ENCODE measurements around the gene ERP44. TPM values are rescaled to one million over a fixed set of nuclear protein-coding genes. Genes with fewer than 3 reads are reported as not detected.

The ERP44 gene
- total RNA-seq, 4 donors from 2014 or later, result 12.1 to 13.3 (median 12.7) TPM

DNA sequence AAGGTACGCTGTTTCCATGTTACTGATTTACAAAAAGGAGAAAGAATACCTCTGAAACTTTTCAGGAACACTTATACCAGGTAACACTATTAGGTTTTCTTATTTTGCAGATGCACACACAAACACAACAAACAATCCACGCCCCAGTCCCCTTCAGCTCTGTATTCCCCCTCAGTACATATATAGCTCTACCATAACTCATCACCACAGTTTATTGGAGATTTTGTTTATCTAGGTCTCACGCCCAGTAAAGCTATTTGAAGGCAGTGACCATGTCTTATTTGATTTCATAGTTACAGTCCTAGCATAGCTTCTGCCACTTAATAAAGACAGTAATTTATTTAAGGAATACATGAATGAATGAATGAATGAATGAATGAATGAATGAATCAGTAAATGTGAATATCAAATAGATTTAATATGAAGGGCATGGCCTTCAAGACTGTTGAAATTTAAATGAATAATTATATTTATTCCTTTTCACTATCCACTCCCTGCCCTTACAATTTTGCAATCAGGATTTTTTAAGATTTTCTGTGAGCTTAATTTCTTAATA lies 33.2 kb upstream of the ERP44 start:
- 100% methylated on average over 3 of the region's 3 CpGs for WGBS
- Histone ChIP-seq H3K4me1 (no peaks in the 10 kb centered on the region), H3K27ac (replicated peaks in 1 of 4) (no peak overlapping the region), H3K4me3 (no peak overlapping the region), H3K36me3 (peaks cover 0 to 15% (median 6%) of the 10 kb centered on the region in 4 donors), H3K27me3 (no peaks in the 10 kb centered on the region), H3K9me3 (no peaks in the 10 kb centered on the region)
- TF ChIP-seq POLR2A (IDR thresholded peaks at IDR 0.05; ENCODE audit: low read depth), result no peak
- no peak for TF ChIP-seq EP300 (IDR thresholded peaks at IDR 0.05)
- no peak for TF ChIP-seq CTCF (IDR thresholded peaks at IDR 0.05)
- no peak for TF ChIP-seq POLR2AphosphoS5 (IDR thresholded peaks at IDR 0.05)
- no peak for DNase-seq (ENCODE audit: extremely low spot score)
- intact Hi-C loops (cut with DNase I), result no loop called here

GRCh38 chr9:100131216-100131615 lies 32.4 kb upstream of the ERP44 start:
- WGBS, result 71% methylated on average over 1 of the region's 1 CpG
- TF ChIP-seq CTCF (IDR thresholded peaks at IDR 0.05) (no peak), POLR2A (IDR thresholded peaks at IDR 0.05; ENCODE audit: low read depth) (no peak), POLR2AphosphoS5 (IDR thresholded peaks at IDR 0.05) (no peak)
- DNase-seq (ENCODE audit: extremely low spot score), result no peak
- no peak overlapping the region for H3K4me3 ChIP-seq
- peaks cover 0 to 22% (median 10%) of the 10 kb centered on the region in 4 donors for H3K36me3 ChIP-seq
- intact Hi-C loops (cut with DNase I), result no loop called here
- no peaks in the 10 kb centered on the region for H3K4me1 ChIP-seq
- H3K27ac ChIP-seq (replicated peaks in 1 of 4), result no peak overlapping the region
- H3K9me3 ChIP-seq, result no peaks in the 10 kb centered on the region
- no peaks in the 10 kb centered on the region for H3K27me3 ChIP-seq

GRCh38 chr9:100129772-100130171 lies 31.0 kb upstream of the ERP44 start:
- no peak for TF ChIP-seq POLR2A (IDR thresholded peaks at IDR 0.05; ENCODE audit: low read depth)
- no peak for TF ChIP-seq CTCF (IDR thresholded peaks at IDR 0.05)
- TF ChIP-seq POLR2AphosphoS5 (IDR thresholded peaks at IDR 0.05), result no peak
- no peak for TF ChIP-seq EP300 (IDR thresholded peaks at IDR 0.05)
- peaks cover 0 to 22% (median 11%) of the 10 kb centered on the region in 4 donors for H3K36me3 ChIP-seq
- H3K9me3 ChIP-seq, result no peaks in the 10 kb centered on the region
- H3K27ac ChIP-seq (replicated peaks in 1 of 4), result no peak overlapping the region
- no peaks in the 10 kb centered on the region for H3K27me3 ChIP-seq
- H3K4me1 ChIP-seq, result no peaks in the 10 kb centered on the region
- intact Hi-C loops (cut with DNase I), result no loop called here
- H3K4me3 ChIP-seq, result no peak overlapping the region
- no peak for DNase-seq (ENCODE audit: extremely low spot score)

DNA sequence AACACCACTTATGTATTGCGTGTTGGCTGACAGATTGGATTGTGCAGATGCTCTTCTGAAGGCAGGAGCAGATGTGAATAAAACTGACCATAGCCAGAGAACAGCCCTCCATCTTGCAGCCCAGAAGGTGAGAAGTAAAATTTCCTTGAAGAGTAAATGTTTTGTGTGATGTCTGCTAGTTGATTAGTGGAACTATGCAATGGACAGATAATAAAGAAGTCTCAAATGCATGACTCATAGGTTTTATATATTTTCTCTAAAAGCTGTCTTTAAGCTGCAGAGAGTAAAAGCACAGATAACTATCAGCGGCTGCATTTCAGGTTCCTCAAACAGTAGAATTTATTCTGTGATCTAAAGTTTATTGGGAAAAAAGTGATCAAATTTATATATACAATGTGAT lies 27.6 kb upstream of the ERP44 start:
- WGBS, result 100% methylated on average over 2 of the region's 2 CpGs
- intact Hi-C loops (cut with DNase I), result no loop called here
- H3K36me3 ChIP-seq, result peaks cover 0 to 10% (median 4%) of the 10 kb centered on the region in 4 donors
- H3K4me1 ChIP-seq, result no peaks in the 10 kb centered on the region
- H3K9me3 ChIP-seq, result no peaks in the 10 kb centered on the region
- no peak overlapping the region for H3K4me3 ChIP-seq
- TF ChIP-seq POLR2AphosphoS5 (IDR thresholded peaks at IDR 0.05) (no peak), CTCF (IDR thresholded peaks at IDR 0.05) (no peak), POLR2A (IDR thresholded peaks at IDR 0.05; ENCODE audit: low read depth) (no peak), EP300 (IDR thresholded peaks at IDR 0.05) (no peak)
- no peak overlapping the region for H3K27ac ChIP-seq (replicated peaks in 1 of 4)
- H3K27me3 ChIP-seq, result no peaks in the 10 kb centered on the region
- no peak for DNase-seq (ENCODE audit: extremely low spot score)

DNA sequence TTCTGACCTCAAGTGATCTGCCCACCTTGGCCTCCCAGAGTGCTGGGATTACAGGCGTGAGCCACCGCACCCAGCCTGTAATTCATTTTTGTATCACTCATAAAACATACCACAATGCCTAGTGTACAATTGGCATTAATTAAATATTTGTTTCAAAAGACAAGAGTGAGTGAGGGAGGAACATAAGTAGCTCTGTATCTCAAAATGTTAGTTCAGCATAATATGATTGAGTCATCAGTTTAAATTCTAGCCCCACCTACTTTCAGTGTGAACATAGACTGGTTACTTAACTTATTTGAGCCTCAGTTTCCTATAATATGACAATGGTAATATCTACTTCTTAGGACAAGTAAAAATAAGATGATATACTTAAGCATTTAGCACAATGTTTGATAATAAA lies 27.1 kb upstream of the ERP44 start:
- DNase-seq (ENCODE audit: extremely low spot score), result no peak
- no peaks in the 10 kb centered on the region for H3K27me3 ChIP-seq
- no peak overlapping the region for H3K4me3 ChIP-seq
- no peaks in the 10 kb centered on the region for H3K9me3 ChIP-seq
- H3K4me1 ChIP-seq, result no peaks in the 10 kb centered on the region
- H3K36me3 ChIP-seq, result peaks cover 0 to 10% (median 4%) of the 10 kb centered on the region in 4 donors
- H3K27ac ChIP-seq (replicated peaks in 1 of 4), result no peak overlapping the region
- 100% methylated on average over 1 of the region's 2 CpGs for WGBS
- TF ChIP-seq POLR2AphosphoS5 (IDR thresholded peaks at IDR 0.05) (no peak), CTCF (IDR thresholded peaks at IDR 0.05) (no peak), EP300 (IDR thresholded peaks at IDR 0.05) (no peak), POLR2A (IDR thresholded peaks at IDR 0.05; ENCODE audit: low read depth) (no peak)
- intact Hi-C loops (cut with DNase I), result no loop called here

Measured in esophagus muscularis mucosa (tissue), 4 donors.